ENCODE data around the gene RRM1.
"Not testable (repeated sequence)": the region's sequence is repeated elsewhere in the genome, so short reads cannot be mapped to it uniquely, and the experiment has no call there.

Gene RRM1

DNA sequence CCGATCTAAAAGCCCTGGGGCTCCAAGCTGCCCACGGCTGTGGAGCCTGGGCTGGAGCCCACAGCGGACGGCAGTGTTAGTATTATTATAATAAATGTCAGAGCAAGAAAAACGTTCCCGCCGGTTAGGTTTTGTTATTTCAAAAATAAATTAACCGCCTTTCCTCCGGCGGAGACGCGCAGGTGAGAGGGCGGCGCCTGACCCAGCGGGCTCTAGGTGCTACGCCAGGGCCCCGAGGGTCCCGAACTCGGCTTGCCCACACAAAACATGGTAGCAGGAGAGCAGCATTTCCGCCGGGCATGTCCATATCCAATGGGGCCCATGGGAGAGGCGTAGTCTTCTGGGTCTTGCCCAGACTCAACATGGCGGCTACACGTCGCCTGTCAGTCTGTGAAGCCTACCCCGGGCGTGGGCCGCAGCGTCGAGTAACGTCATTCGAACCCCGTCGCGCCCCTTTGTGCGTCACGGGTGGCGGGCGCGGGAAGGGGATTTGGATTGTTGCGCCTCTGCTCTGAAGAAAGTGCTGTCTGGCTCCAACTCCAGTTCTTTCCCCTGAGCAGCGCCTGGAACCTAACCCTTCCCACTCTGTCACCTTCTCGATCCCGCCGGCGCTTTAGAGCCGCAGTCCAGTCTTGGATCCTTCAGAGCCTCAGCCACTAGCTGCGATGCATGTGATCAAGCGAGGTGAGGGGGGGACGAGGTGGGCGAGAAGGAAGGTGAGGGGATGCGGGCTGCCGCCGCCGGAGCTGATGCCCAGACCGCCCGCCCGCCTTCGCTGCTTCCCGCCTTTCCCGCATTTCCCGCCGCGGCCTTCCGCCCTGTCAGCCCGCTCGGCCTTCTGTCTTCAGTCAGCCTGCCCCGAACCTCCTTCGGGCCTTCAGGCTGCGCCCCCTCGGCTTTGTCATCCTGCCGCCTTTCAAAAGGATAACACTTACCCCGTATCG, at the start of gene RRM1:
Gene RRM1 (plus strand): TSS at position 452 of the 944 bp plus-strand sequence. CDS start 214 bp downstream, at position 666.
- DNase-seq (ENCODE audit: low spot score): peak; percentile 97

DNA sequence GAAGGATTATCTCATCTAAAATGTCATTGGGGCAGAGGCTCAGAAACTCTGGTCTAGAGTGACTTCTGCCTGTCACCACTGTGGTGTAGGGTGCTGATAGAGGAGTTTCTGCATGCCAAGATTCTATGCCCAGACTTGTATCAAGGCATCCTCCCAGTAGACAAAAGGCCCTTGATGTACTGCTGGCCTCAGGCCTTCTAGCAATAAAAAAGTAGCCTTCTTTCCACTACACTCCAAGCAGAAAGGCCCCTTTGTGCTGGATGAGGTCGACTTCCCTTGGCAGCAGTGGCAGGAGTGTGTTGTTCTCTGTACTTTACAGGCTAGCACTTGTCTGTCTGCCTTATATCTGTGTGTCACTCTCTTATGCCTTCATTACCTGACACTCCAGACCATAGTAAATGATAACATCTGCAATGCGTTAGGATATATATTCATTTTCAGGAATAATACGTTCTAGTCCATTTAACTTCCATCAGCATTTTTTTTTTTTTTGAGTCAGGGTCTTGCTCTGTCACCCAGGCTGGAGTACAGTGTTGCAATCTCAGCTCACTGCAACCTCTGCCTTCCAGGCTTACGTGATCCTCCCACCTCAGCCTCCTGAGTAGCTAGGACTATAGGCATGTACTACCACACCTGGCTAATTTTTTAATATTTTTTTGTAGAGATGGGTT, 49.5 kb upstream of the RRM1 start:
- DNase-seq (ENCODE audit: low spot score): no peak

- no peak for DNase-seq (ENCODE audit: low spot score)
Measured at GRCh38 chr11:4048340-4048739, 46.3 kb upstream of the RRM1 start.

GRCh38 chr11:4049006-4049405, 45.6 kb upstream of the RRM1 start:
- DNase-seq (ENCODE audit: low spot score): no peak

DNA sequence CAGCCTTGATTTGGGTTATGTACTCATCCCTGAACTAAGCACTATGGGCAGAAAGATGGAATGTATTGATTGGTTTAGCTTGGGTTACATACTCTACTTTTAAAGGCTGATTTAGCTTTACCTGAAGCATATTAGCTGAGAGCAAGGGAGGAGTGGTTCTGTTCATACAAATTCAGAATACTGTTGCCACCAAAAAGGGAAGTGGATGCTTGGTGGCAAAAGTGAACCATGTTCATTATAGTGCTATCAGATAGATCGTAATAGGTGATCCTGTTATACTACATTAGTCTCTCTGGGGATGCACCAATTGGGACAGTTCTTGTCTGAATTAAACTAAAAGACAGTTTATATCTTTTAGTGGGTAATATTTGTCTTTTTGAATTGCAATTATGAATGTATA, 44.5 kb upstream of the RRM1 start:
- DNase-seq (ENCODE audit: low spot score): no peak

DNA sequence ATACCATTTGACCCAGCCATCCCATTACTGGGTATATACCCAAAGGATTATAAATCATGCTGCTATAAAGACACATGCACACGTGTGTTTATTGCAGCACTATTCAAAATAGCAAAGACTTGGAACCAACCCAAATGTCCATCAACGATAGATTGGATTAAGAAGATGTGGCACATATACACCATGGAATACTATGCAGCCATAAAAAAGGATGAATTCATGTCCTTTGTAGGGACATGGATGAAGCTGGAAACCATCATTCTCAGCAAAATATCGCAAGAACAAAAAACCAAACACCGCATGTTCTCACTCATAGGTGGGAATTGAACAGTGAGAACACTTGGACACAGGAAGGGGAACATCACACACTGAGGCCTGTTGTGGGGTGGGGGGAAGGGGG, 41.4 kb upstream of the RRM1 start:
- DNase-seq (ENCODE audit: low spot score): not testable (repeated sequence)

GRCh38 chr11:4054643-4055042, 40.0 kb upstream of the RRM1 start:
- DNase-seq (ENCODE audit: low spot score): no peak

GRCh38 chr11:4059424-4059823, 35.2 kb upstream of the RRM1 start:
- no peak for DNase-seq (ENCODE audit: low spot score)

- DNase-seq (ENCODE audit: low spot score): no peak
Measured at GRCh38 chr11:4060182-4060923, 34.2 kb upstream of the RRM1 start.

DNA sequence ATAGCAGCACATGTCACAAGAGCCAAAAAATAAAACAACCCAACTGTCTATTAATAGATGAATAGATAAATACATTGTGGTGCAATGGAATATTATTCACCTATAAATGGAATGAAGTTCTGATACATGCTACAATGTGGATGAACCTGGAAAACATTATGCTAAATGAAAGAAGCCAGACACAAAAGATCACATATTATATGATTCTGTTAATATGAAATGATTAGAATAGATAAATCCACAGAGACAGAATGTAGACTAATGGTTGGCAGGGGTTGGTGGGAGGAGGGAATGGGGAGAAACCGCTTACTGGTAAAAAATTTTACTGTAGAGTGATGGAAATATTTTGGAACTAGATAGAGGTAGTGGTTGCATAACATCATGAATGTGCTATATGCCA, 32.9 kb upstream of the RRM1 start:
- DNase-seq (ENCODE audit: low spot score): no peak

GRCh38 chr11:4063348-4063747, 31.3 kb upstream of the RRM1 start:
- DNase-seq (ENCODE audit: low spot score): no peak

DNA sequence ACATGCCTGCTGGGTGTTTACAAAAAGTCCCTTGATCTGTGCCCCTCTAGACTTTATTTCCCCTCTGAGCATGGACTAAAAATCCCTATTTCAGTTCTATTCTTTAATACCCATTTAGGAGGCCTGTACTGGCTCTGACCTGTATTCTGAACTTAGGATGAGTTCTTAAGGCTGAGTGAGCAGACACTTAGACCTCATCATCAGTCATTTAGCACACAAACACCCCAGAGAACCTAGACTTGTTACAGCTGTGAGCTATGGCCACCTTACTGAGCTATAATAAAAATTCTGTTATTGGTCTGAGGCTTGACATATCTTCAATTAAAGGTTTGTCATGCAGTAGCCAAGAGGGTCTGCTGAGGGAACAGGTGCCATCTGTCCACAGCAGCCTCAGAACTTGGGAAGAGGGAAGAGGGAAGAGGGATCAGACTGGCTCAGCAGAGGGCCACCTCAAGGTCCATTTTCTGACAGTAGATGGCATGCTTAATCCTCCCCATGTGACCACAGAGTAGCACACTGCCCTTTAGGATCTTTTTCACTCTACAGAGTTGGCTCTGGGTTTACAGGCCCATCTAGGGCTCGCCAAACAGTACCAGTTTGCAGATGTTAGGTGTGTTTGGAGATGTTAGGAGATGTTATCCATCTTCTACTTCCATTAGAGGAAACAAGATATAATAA, 30.2 kb upstream of the RRM1 start:
- no peak for DNase-seq (ENCODE audit: low spot score)

DNA sequence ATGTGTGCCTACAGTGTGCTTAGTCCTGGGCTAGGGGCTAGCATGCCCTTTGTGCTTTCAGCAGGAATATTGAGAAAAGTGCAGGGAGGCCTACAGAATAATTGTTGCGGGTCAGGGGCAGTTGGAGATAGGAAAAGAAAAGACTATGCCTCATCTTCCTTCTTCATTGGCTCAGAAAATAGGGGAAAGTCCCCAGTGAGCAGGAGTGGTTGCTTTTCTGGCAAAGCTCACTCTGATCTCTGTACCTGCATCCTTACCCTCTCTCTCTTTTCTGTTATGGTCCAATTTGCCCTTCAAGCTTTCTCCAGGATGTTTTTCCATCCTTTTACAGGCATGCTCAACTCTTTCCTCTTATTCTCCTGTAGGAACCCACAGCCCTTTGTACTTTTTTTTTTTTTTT, 29.5 kb upstream of the RRM1 start:
- no peak for DNase-seq (ENCODE audit: low spot score)

DNA sequence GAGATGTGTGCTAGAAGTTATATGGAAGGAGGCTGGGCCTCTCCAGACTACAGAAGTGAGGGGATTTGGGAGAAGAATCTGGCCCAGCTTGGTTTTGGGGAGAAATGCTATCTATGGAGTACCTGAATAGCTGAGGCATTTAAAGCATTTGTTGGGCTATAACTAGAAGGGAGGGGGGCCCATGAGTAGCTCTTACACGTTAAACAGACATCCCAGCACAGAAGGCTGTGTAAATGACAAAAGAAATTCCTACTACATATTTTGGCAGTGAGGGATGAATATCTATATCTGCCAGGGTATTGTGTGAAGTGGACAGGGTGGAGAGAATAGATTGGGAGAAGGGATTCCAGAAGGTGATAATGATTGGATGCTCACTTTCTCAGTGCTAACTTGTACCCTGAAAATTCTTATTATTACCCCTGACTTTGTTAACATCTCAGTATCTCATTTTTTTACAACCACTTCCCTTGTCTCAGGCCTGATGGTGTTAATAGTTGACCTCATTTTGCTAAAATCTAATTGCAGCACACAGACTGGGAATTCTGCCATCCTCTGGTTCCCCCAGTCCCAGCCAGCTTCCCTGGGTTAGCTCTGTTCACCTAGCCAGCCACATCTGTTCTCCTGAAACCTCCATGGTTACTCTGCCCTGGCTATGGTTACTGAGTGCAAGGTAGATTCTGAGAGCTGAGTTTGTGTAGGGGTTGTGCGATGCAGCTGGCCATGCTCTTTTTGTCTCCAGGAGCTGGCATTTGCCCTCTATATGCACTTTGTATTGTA, 28.8 kb upstream of the RRM1 start:
- no peak for DNase-seq (ENCODE audit: low spot score)

DNA sequence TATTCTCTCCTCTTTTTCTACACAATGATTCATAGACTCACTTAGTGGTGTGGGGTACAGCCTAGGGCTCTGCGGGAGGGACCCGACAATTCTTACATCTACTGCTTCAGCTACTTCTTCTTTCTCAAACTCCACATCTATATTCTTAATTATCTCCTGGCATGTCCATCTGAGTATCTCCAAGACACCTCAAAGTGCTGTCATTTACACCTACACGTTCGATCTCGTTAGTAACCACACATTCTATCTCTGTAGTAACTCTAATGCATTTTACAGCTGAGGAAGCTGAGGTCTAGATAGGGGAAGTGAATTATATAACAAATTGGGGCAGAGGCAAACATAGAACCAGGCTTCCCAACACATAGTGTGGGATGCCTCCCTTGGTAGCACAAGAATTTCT, 27.7 kb upstream of the RRM1 start:
- DNase-seq (ENCODE audit: low spot score): no peak

GRCh38 chr11:4068962-4069361, 25.6 kb upstream of the RRM1 start:
- no peak for DNase-seq (ENCODE audit: low spot score)

DNA sequence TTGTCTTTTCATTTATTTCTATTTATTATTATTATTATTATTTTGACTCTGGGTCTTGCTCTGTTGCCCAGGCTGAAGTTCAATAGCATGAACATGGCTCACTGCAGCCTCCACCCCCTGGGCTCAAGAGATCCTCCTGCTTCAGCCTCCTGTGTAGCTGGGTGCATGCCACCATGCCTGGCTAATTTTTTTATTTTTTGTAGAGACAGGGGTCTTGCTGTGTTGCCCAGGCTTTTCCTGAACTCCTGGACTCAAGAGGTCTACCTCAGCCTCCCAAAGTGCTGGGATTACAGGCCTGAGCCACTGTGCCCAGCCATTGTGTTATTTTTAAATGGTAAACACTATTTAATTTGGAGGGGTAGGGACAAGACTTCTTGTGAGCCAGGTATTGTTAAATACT, 23.3 kb upstream of the RRM1 start:
- DNase-seq (ENCODE audit: low spot score): no peak

- DNase-seq (ENCODE audit: low spot score): no peak
Measured at GRCh38 chr11:4071914-4072313, 22.7 kb upstream of the RRM1 start.

DNA sequence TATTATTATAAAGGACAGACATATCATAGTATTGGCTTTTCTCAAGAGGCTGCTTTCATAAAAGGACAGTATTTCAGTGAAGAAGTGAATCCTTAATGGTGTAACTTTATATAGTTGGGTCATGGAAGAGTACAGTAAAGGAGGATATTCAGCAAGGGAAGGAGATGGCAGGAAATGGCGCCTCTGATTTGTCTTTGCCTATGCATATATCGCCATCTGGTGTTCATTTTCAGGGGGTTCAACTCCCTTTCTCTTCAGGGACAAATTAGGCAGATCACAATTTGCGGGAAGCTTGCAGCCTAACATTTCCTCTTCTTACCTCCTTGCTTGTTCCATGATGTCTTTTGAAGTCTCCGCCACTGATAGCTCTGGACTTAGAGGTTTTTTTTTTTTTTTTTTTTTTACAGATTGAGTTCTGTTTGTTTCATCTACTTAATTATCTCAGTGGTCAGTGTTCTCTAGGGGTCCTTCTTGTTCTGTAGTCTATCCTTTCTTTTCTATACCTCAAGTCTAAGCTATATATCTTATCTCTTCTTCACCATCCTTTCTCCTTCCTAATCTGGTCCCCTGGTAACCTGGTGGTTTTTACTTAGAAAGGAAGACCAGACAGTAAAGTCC, 21.8 kb upstream of the RRM1 start:
- no peak for DNase-seq (ENCODE audit: low spot score)

- DNase-seq (ENCODE audit: low spot score): no peak
Measured at GRCh38 chr11:4074266-4074665, 20.3 kb upstream of the RRM1 start.

GRCh38 chr11:4076774-4077173, 17.8 kb upstream of the RRM1 start:
- no peak for DNase-seq (ENCODE audit: low spot score)
